ENCODE data around the gene CCZ1.
"Not testable (repeated sequence)": the region's sequence is repeated elsewhere in the genome, so short reads cannot be mapped to it uniquely, and the experiment has no call there.

Gene CCZ1

GRCh38 chr7:5898480-5899224 is at the start of gene CCZ1:
CCZ1 (plus strand) TSS chr7:5898733; CDS start chr7:5898800, 67 bp downstream.
- peak; percentile 24 for DNase-seq

- no peak for DNase-seq
Measured at GRCh38 chr7:5850944-5851343, 47.6 kb upstream of the CCZ1 start.

GRCh38 chr7:5854738-5855137 is 43.8 kb upstream of the CCZ1 start:
- no peak for DNase-seq

GRCh38 chr7:5857041-5857575 is 41.4 kb upstream of the CCZ1 start:
- not testable (repeated sequence) for DNase-seq

GRCh38 chr7:5858494-5858893 is 40.0 kb upstream of the CCZ1 start:
- DNase-seq: not testable (repeated sequence)

- DNase-seq: not testable (repeated sequence)
Measured at GRCh38 chr7:5861281-5861680, 37.3 kb upstream of the CCZ1 start.

GRCh38 chr7:5862753-5863366 is 35.7 kb upstream of the CCZ1 start:
- not testable (repeated sequence) for DNase-seq

- DNase-seq: not testable (repeated sequence)
Measured at GRCh38 chr7:5865279-5865931, 33.1 kb upstream of the CCZ1 start.

GRCh38 chr7:5867060-5867459 is 31.5 kb upstream of the CCZ1 start:
- no peak for DNase-seq

- not testable (repeated sequence) for DNase-seq
Measured at GRCh38 chr7:5868928-5869341, 29.6 kb upstream of the CCZ1 start.

- no peak for DNase-seq
Measured at GRCh38 chr7:5869691-5870090, 28.8 kb upstream of the CCZ1 start.

- no peak for DNase-seq
Measured at GRCh38 chr7:5870311-5870710, 28.2 kb upstream of the CCZ1 start.

GRCh38 chr7:5872326-5872725 is 26.2 kb upstream of the CCZ1 start:
- DNase-seq: no peak

- not testable (repeated sequence) for DNase-seq
Measured at GRCh38 chr7:5879591-5879990, 18.9 kb upstream of the CCZ1 start.

GRCh38 chr7:5880106-5880505 is 18.4 kb upstream of the CCZ1 start:
- not testable (repeated sequence) for DNase-seq

GRCh38 chr7:5884431-5884830 is 14.1 kb upstream of the CCZ1 start:
- not testable (repeated sequence) for DNase-seq

- not testable (repeated sequence) for DNase-seq
Measured at GRCh38 chr7:5888021-5888420, 10.5 kb upstream of the CCZ1 start.

- DNase-seq: not testable (repeated sequence)
Measured at GRCh38 chr7:5890244-5890643, 8.3 kb upstream of the CCZ1 start.

- DNase-seq: no peak
Measured at GRCh38 chr7:5892498-5892897, 6.0 kb upstream of the CCZ1 start.

GRCh38 chr7:5897369-5897919 is 1.1 kb upstream of the CCZ1 start:
- DNase-seq: not testable (repeated sequence)

- not testable (repeated sequence) for DNase-seq
Measured at GRCh38 chr7:5903002-5903401, 4.5 kb downstream of the CCZ1 start.

GRCh38 chr7:5904726-5905125 is 6.2 kb downstream of the CCZ1 start:
- DNase-seq: not testable (repeated sequence)

GRCh38 chr7:5908835-5909234 is 10.3 kb downstream of the CCZ1 start:
- DNase-seq: not testable (repeated sequence)
